ENCODE data around the gene RNF207.

RNF207 gene

GRCh38 chr1:6183520-6183989 is 22.4 kb upstream of the RNF207 start (continued):
- TF ChIP-seq ZNF280C (tag by site-specific recombination; IDR thresholded peaks at IDR 0.05) (no peak), ZBTB10 (tag by site-specific recombination; IDR thresholded peaks at IDR 0.05) (no peak), EGR2 (tag by site-specific recombination; IDR thresholded peaks at IDR 0.05; ENCODE audit: low read depth) (no peak), TRIM28 (IDR thresholded peaks at IDR 0.05; ENCODE audit: borderline replicate concordance, low read length) (no peak), ELK4 (IDR thresholded peaks at IDR 0.05; ENCODE audit: borderline replicate concordance, low read depth, low read length) (no peak), ZNF670 (tag by site-specific recombination; IDR thresholded peaks at IDR 0.05; ENCODE audit: low read depth) (no peak), ZBTB20 (tag by site-specific recombination; IDR thresholded peaks at IDR 0.05) (peak; percentile 90), PRDM2 (tag by site-specific recombination; IDR thresholded peaks at IDR 0.05; ENCODE audit: borderline replicate concordance) (no peak), ZNF529 (tag by site-specific recombination; IDR thresholded peaks at IDR 0.05; ENCODE audit: insufficient replicate concordance) (no peak), ZNF18 (tag by site-specific recombination; IDR thresholded peaks at IDR 0.05) (no peak), ZNF792 (tag by site-specific recombination; IDR thresholded peaks at IDR 0.05) (no peak), ZNF555 (tag by site-specific recombination; conservative IDR thresholded peaks at IDR 0.05) (no peak), ZNF341 (tag by site-specific recombination; IDR thresholded peaks at IDR 0.05; ENCODE audit: low read depth) (peak; percentile 63; the same call in 1 of the 2 replicates)

Data from HEK293 (cell line).